CD14-positive monocyte (primary cell): ENCODE results near the gene RAB43. TPM values are rescaled to one million over a fixed set of nuclear protein-coding genes. Genes with fewer than 3 reads are reported as not detected.

Experiments
- DNase-seq, 3 donors: peaks; one replicate each; pipeline ENCODE4 v3.0.0-alpha.2; 2011 to 2022
- H2AFZ ChIP-seq: 2 replicates; pipeline ENCODE4 v1.6.0; 2012; ENCODE audit warnings: mild to moderate bottlenecking, low read depth, low read length, inconsistent platforms; ENCODE audit not compliant: insufficient read depth, poor library complexity, severe bottlenecking
- H3K27ac ChIP-seq, 2 donors: 1 replicate in 1 of 2; 2 replicates in 1 of 2; pipeline ENCODE4 v1.5.1; 2012 to 2013; ENCODE audit warnings: low read length in 2 of 2, control low read depth in 1 of 2, inconsistent platforms in 1 of 2, low read depth in 1 of 2, mild to moderate bottlenecking in 1 of 2
- H3K27me3 ChIP-seq, 2 donors: one replicate each; pipeline versions ENCODE4 v1.6.0 to v1.6.1; 2011 to 2013; ENCODE audit warnings: low read length in 2 of 2; ENCODE audit not compliant: control insufficient read depth in 2 of 2, insufficient read depth in 2 of 2
- H3K36me3 ChIP-seq, 2 donors: replicated peaks in 1 of 2; 1 replicate in 1 of 2; 2 replicates in 1 of 2; pipeline versions ENCODE4 v1.5.1 to v1.6.1; 2012 to 2013; ENCODE audit warnings: low read length in 2 of 2, control low read depth in 1 of 2, inconsistent platforms in 1 of 2, mild to moderate bottlenecking in 1 of 2; ENCODE audit not compliant: insufficient read depth in 2 of 2, control insufficient read depth in 1 of 2
- H3K4me1 ChIP-seq, 2 donors: 1 replicate in 1 of 2; 2 replicates in 1 of 2; pipeline versions ENCODE4 v1.5.1 to v1.6.1; 2012 to 2013; ENCODE audit warnings: low read length in 2 of 2, control low read depth in 1 of 2, inconsistent platforms in 1 of 2, mild to moderate bottlenecking in 1 of 2, moderate library complexity in 1 of 2; ENCODE audit not compliant: insufficient read depth in 2 of 2, control insufficient read depth in 1 of 2
- H3K4me2 ChIP-seq: replicated peaks from 2 replicates; pipeline ENCODE3; 2012; ENCODE audit warnings: low read length, moderate library complexity, mild to moderate bottlenecking; ENCODE audit not compliant: poor library complexity, severe bottlenecking; ENCODE audit errors: extremely low read depth
- H3K4me3 ChIP-seq, 3 experiments: fragments of 200-600 bp in 1 of 3; sonication (generic) in 1 of 3; replicated peaks in 1 of 3; 1 replicate in 2 of 3; 2 replicates in 1 of 3; pipeline ENCODE4 v1.5.1; 2011 to 2013; ENCODE audit warnings: low read length in 3 of 3, mild to moderate bottlenecking in 3 of 3, control low read depth in 2 of 3, low read depth in 2 of 3, inconsistent platforms in 1 of 3, moderate library complexity in 1 of 3
- H3K79me2 ChIP-seq: 2 replicates; pipeline ENCODE4 v1.6.0; 2012; ENCODE audit warnings: mild to moderate bottlenecking, control low read depth, inconsistent platforms, low read length, moderate library complexity; ENCODE audit not compliant: insufficient read depth
- H3K9ac ChIP-seq: 2 replicates; pipeline ENCODE4 v1.6.0; 2017; ENCODE audit warnings: low read length, mild to moderate bottlenecking; ENCODE audit not compliant: insufficient read depth, poor library complexity, severe bottlenecking
- H3K9me3 ChIP-seq, 2 donors: replicated peaks in 1 of 2; 1 replicate in 1 of 2; 2 replicates in 1 of 2; pipeline versions ENCODE4 v1.5.1 to v1.6.1; 2012 to 2013; ENCODE audit warnings: low read length in 2 of 2, control low read depth in 1 of 2; ENCODE audit not compliant: control insufficient read depth in 1 of 2, insufficient read depth in 1 of 2
- H4K20me1 ChIP-seq: 2 replicates; pipeline ENCODE4 v1.6.0; 2012; ENCODE audit warnings: mild to moderate bottlenecking, low read length, control low read depth, moderate library complexity; ENCODE audit not compliant: insufficient read depth
- H3K27ac Mint-ChIP-seq, 7 donors: one replicate each; pipeline ENCODE4 v1.8.0; 2020; ENCODE audit warnings: mild to moderate bottlenecking in 7 of 7, mixed read lengths in 7 of 7, moderate library complexity in 6 of 7, inconsistent platforms in 2 of 7
- H3K27me3 Mint-ChIP-seq, 3 donors: one replicate each; pipeline ENCODE4 v1.8.0; 2021 to 2022; ENCODE audit warnings: low read depth in 3 of 3, mild to moderate bottlenecking in 3 of 3, mixed read lengths in 3 of 3, moderate library complexity in 3 of 3, inconsistent platforms in 1 of 3
- H3K36me3 Mint-ChIP-seq, 2 donors: one replicate each; pipeline ENCODE4 v1.8.0; 2020; ENCODE audit warnings: mixed read lengths in 2 of 2, inconsistent platforms in 1 of 2, mild to moderate bottlenecking in 1 of 2
- H3K4me1 Mint-ChIP-seq: one replicate; pipeline ENCODE4 v1.8.0; 2020; ENCODE audit warnings: mild to moderate bottlenecking, mixed read lengths
- H3K4me3 Mint-ChIP-seq, 2 donors: one replicate each; pipeline ENCODE4 v1.8.0; 2020; ENCODE audit warnings: mild to moderate bottlenecking in 2 of 2, mixed read lengths in 2 of 2, moderate library complexity in 1 of 2
- H3K9me3 Mint-ChIP-seq, 7 donors: one replicate each; pipeline ENCODE4 v1.8.0; 2020 to 2022; ENCODE audit warnings: mixed read lengths in 7 of 7, mild to moderate bottlenecking in 6 of 7, moderate library complexity in 6 of 7, inconsistent platforms in 2 of 7
- WGBS: methylation state at CpG from one replicate; pipeline ENCODE4 v1.1.5; 2013; ENCODE audit warnings: missing lambda C conversion rate; ENCODE audit not compliant: insufficient coverage; 5-methylcytosine and 5-hydroxymethylcytosine counted together
- intact Hi-C, 2 donors: fragments of 100-400 bp; cut with micrococcal nuclease; formaldehyde crosslinking; loops; one replicate each; pipeline versions ENCODE4 v1.15.0 to v1.15.1; 2023
- polyA plus RNA-seq, 3 donors: library from polyadenylated mRNA; depleted of rRNA in 1 of 3; unstranded in 2 of 3; stranded (reverse) in 1 of 3; fragments of 300-500 nt in 2 of 3; fragments of >200 nt in 1 of 3; fragmentation: Illumina TruSeq in 2 of 3; gene quantifications; 1 replicate in 2 of 3; 2 replicates in 1 of 3; pipeline ENCODE4 v1.2.3, GENCODE V29; 2012 to 2021
- TF ChIP-seq, protein P1 (sequence below): fragments of 200-600 bp; IDR thresholded peaks from one replicate; pipeline ENCODE4 v1.8.0; 2022; ENCODE audit warnings: antibody characterized with exemption, mild to moderate bottlenecking

Gene RAB43
- polyA plus RNA-seq, 3 donors: 7.1 to 15.5 (median 8.5) TPM

DNA sequence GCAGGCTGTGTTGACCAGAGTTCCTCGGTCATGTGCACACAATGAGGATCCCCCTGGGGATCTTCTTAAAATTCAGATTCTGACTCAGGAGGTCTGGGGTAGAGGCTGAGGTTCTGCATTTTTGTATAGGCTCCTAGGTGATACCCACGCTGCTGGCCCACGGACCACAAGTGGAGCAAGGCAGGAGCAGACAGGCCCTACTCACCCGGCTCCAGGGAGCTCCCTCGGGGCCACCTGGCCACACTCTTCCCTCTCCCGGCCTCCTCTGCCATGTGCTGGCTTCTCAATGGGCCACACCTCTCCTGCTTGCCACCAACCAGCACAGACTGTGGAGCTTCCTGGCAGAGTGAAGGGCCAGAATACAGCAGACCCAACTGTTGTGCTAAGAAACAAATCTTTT lies 37.1 kb downstream of the RAB43 start:
- WGBS: 85% methylated on average over 6 of the region's 6 CpGs
- intact Hi-C loops: no loop called here

DNA sequence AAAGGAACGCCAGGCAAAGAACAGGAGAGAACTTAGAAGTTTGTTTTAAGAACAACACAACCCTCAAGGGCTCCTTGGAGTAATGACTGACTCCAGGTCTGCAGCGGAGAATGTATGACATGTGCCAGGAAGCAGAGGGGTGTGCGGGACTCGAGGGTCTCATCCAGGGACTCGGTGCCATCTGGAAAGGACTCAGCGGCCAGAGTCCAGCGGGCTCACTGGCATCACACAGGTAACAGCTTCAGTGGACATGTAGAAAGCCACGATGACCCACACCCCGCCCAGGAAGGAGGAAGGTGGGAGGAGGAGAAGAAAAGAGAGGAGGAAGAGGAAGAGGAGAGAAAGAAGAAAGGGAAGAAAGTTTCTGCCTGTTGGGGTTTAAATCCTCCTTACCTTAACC lies 39.6 kb downstream of the RAB43 start:
- WGBS: 88% methylated on average over 6 of the region's 9 CpGs
- TF ChIP-seq, protein P1, sequence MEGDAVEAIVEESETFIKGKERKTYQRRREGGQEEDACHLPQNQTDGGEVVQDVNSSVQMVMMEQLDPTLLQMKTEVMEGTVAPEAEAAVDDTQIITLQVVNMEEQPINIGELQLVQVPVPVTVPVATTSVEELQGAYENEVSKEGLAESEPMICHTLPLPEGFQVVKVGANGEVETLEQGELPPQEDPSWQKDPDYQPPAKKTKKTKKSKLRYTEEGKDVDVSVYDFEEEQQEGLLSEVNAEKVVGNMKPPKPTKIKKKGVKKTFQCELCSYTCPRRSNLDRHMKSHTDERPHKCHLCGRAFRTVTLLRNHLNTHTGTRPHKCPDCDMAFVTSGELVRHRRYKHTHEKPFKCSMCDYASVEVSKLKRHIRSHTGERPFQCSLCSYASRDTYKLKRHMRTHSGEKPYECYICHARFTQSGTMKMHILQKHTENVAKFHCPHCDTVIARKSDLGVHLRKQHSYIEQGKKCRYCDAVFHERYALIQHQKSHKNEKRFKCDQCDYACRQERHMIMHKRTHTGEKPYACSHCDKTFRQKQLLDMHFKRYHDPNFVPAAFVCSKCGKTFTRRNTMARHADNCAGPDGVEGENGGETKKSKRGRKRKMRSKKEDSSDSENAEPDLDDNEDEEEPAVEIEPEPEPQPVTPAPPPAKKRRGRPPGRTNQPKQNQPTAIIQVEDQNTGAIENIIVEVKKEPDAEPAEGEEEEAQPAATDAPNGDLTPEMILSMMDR: no peak
- Mint-ChIP-seq H3K4me3 (peak overlapping the region in 1 of 2 donors; percentile 18), H3K27ac (peak overlapping the region in 1 of 7 donors; percentile 72), H3K36me3 (no peaks in the 10 kb centered on the region), H3K27me3 (peaks cover 4 to 9% (median 4%) of the 10 kb centered on the region in 3 donors), H3K4me1 (peaks cover 2% of the 10 kb centered on the region), H3K9me3 (peaks cover 0 to 2% (median 0%) of the 10 kb centered on the region in 7 donors)
- Histone ChIP-seq H3K79me2 (no peaks in the 10 kb centered on the region), H3K27ac (no peak overlapping the region), H3K27me3 (no peaks in the 10 kb centered on the region), H3K4me1 (no peaks in the 10 kb centered on the region), H3K9me3 (no peaks in the 10 kb centered on the region), H2AFZ (no peak overlapping the region), H4K20me1 (peaks cover 4% of the 10 kb centered on the region), H3K9ac (no peak overlapping the region), H3K36me3 (no peaks in the 10 kb centered on the region), H3K4me3 (no peak overlapping the region), H3K4me2 (no peak overlapping the region)
- no peak for DNase-seq
- intact Hi-C loops: no loop called here

More for the DNA sequence above, 37.1 kb downstream of the RAB43 start:
- DNase-seq: no peak
- H2AFZ ChIP-seq: no peak overlapping the region
- H3K36me3 ChIP-seq: no peaks in the 10 kb centered on the region
- no peaks in the 10 kb centered on the region for H3K27me3 ChIP-seq
- no peaks in the 10 kb centered on the region for H3K79me2 ChIP-seq
- TF ChIP-seq, protein P1: no peak
- Mint-ChIP-seq H3K27ac (no peak overlapping the region), H3K9me3 (peaks cover 0 to 2% (median 0%) of the 10 kb centered on the region in 7 donors), H3K36me3 (no peaks in the 10 kb centered on the region), H3K27me3 (peaks cover 3 to 7% (median 4%) of the 10 kb centered on the region in 3 donors), H3K4me1 (peaks cover 2% of the 10 kb centered on the region), H3K4me3 (no peak overlapping the region)
- H3K4me1 ChIP-seq: no peaks in the 10 kb centered on the region
- H3K4me3 ChIP-seq: no peak overlapping the region
- H3K27ac ChIP-seq: no peak overlapping the region
- H3K9me3 ChIP-seq: no peaks in the 10 kb centered on the region
- H4K20me1 ChIP-seq: peaks cover 7% of the 10 kb centered on the region
- H3K4me2 ChIP-seq: no peak overlapping the region
- H3K9ac ChIP-seq: no peak overlapping the region
